ENCODE measurements around the gene SVOP. TPM values are rescaled to one million over a fixed set of nuclear protein-coding genes. Genes with fewer than 3 reads are reported as not detected.
"Not testable (repeated sequence)": the region's sequence is repeated elsewhere in the genome, so short reads cannot be mapped to it uniquely, and the experiment has no call there.

The SVOP gene
- total and polyA plus RNA-seq, 2 of the 8 experiments (the other 6 are each of a cell fraction or from before 2014, with no cell fraction given) = 0.06 TPM; not detected in 1

GRCh38 chr12:108866083-108866482 is 154.8 kb downstream of the SVOP start:
- H3K9ac ChIP-seq (replicated peaks in 1 of 4; ENCODE audit: extremely low read depth in 1 of 4, low read depth in 3 of 4, low read length in 3 of 4); H3K18ac ChIP-seq (ENCODE audit: extremely low read depth, low read length); H3K27me3 ChIP-seq (replicated peaks in 1 of 4; ENCODE audit: control insufficient read depth in 3 of 4, extremely low read depth in 1 of 4, insufficient read depth in 3 of 4, low read length in 3 of 4); H3K23me2 ChIP-seq (ENCODE audit: low read depth, low read length); H2AK5ac ChIP-seq (ENCODE audit: low read depth, low read length); H3K4ac ChIP-seq (replicated peaks; ENCODE audit: insufficient read length, low read depth, low read length); FAIRE-seq; H2BK15ac ChIP-seq (ENCODE audit: low read length); H4K20me1 ChIP-seq (replicated peaks in 1 of 2; ENCODE audit: control insufficient read depth in 1 of 2, insufficient read depth in 2 of 2, low read length in 2 of 2); H3K14ac ChIP-seq (ENCODE audit: insufficient read length); H2BK12ac ChIP-seq (ENCODE audit: low read depth, low read length); H3K4me1 ChIP-seq (replicated peaks in 1 of 4; ENCODE audit: control insufficient read depth in 3 of 4, insufficient read depth in 4 of 4, low read length in 3 of 4); H3K79me1 ChIP-seq (ENCODE audit: low read depth, low read length); H4K91ac ChIP-seq (replicated peaks; ENCODE audit: insufficient read length, low read length); H3K79me2 ChIP-seq (ENCODE audit: control insufficient read depth in 1 of 2, insufficient read depth in 2 of 2, low read length in 2 of 2); H3K36me3 ChIP-seq (ENCODE audit: control insufficient read depth in 2 of 4, insufficient read depth in 4 of 4, low read length in 3 of 4); H4K5ac ChIP-seq (ENCODE audit: insufficient read length, low read depth, low read length); H2BK5ac ChIP-seq (ENCODE audit: low read depth, low read length); H2AFZ ChIP-seq (ENCODE audit: low read length); H2BK20ac ChIP-seq (ENCODE audit: low read length); DNase-seq (ENCODE audit: low read depth in 1 of 2, low spot score in 2 of 2); H3K4me2 ChIP-seq (ENCODE audit: insufficient read depth in 1 of 2, low read depth in 2 of 2, low read length in 2 of 2); H3K4me3 ChIP-seq (ENCODE audit: extremely low read depth in 1 of 4, insufficient read depth in 2 of 4, low read depth in 3 of 4, low read length in 4 of 4); H3K9me3 ChIP-seq (ENCODE audit: insufficient read depth in 2 of 2, low read depth in 1 of 2, low read length in 1 of 2); H3K23ac ChIP-seq (ENCODE audit: insufficient read length); H2BK120ac ChIP-seq (replicated peaks; ENCODE audit: low read depth, low read length); POLR2A ChIA-PET (ENCODE audit: partially characterized antibody); H4K8ac ChIP-seq (ENCODE audit: extremely low read depth, insufficient read depth, low read length); H3K56ac ChIP-seq (replicated peaks; ENCODE audit: insufficient read length, low read depth, low read length); H3K27ac ChIP-seq (ENCODE audit: low read depth, low read length): not testable (repeated sequence)
- CTCF ChIA-PET (ENCODE audit: partially characterized antibody) = interaction anchor here (2.0 kb wide), 1 partner anchor 18 kb away, joined by 5 read pairs; no protein-coding TSS in a partner anchor
- WGBS, 2 experiments (ENCODE audit: extremely low coverage in 1 of 2, insufficient coverage in 1 of 2, insufficient read length in 1 of 2, insufficient replicate concordance in 2 of 2, low coverage in 1 of 2, low lambda C conversion rate in 2 of 2, missing lambda C conversion rate in 1 of 2) = 91% methylated on average over 10 of the region's 10 CpGs; no CpG with 5 or more reads in 1 of the 2 experiments
